Parathyroid adenoma (tissue), 2 donors: ENCODE results near the gene PUM1.
"Not testable (repeated sequence)": the region's sequence is repeated elsewhere in the genome, so short reads cannot be mapped to it uniquely, and the experiment has no call there.

Experiments
- H2AFZ ChIP-seq: fragments of 300-600 bp; sonication (generic); one replicate; pipeline ENCODE4 v1.7.0; 2017; ENCODE audit warnings: antibody characterized with exemption, mild to moderate bottlenecking
- H3K27ac ChIP-seq: fragments of 300-600 bp; sonication (generic); one replicate; pipeline ENCODE4 v1.7.0; 2017
- H3K27me3 ChIP-seq: fragments of 300-600 bp; sonication (generic); one replicate; pipeline ENCODE4 v1.7.0; 2017; ENCODE audit warnings: low read length; ENCODE audit not compliant: control insufficient read depth, insufficient read depth
- H3K36me3 ChIP-seq: fragments of 300-600 bp; sonication (generic); one replicate; pipeline ENCODE4 v1.7.0; 2017; ENCODE audit warnings: low read length; ENCODE audit not compliant: control insufficient read depth, insufficient read depth
- H3K4me1 ChIP-seq: fragments of 300-600 bp; sonication (generic); one replicate; pipeline ENCODE4 v1.7.0; 2017; ENCODE audit warnings: control low read depth
- H3K4me2 ChIP-seq: fragments of 300-600 bp; sonication (generic); one replicate; pipeline ENCODE4 v1.7.0; 2017; ENCODE audit warnings: low read length
- H3K4me3 ChIP-seq: fragments of 300-600 bp; sonication (generic); one replicate; pipeline ENCODE4 v1.7.0; 2017; ENCODE audit warnings: low read depth, low read length
- H3K79me2 ChIP-seq: fragments of 300-600 bp; sonication (generic); one replicate; pipeline ENCODE4 v1.7.0; 2017; ENCODE audit warnings: control low read depth
- H3K9ac ChIP-seq: fragments of 300-600 bp; sonication (generic); one replicate; pipeline ENCODE4 v1.7.0; 2017; ENCODE audit warnings: mild to moderate bottlenecking
- H3K9me3 ChIP-seq: fragments of 300-600 bp; sonication (generic); one replicate; pipeline ENCODE4 v1.7.0; 2017; ENCODE audit warnings: low read length; ENCODE audit not compliant: control insufficient read depth
- TF ChIP-seq, protein P1 (sequence below): fragments of 300-600 bp; sonication (generic); IDR thresholded peaks from one replicate; pipeline ENCODE4 v1.7.0; 2017; ENCODE audit warnings: antibody characterized with exemption, mild to moderate bottlenecking
- donor health status: primary hyperparathyroidism.

Gene PUM1

DNA sequence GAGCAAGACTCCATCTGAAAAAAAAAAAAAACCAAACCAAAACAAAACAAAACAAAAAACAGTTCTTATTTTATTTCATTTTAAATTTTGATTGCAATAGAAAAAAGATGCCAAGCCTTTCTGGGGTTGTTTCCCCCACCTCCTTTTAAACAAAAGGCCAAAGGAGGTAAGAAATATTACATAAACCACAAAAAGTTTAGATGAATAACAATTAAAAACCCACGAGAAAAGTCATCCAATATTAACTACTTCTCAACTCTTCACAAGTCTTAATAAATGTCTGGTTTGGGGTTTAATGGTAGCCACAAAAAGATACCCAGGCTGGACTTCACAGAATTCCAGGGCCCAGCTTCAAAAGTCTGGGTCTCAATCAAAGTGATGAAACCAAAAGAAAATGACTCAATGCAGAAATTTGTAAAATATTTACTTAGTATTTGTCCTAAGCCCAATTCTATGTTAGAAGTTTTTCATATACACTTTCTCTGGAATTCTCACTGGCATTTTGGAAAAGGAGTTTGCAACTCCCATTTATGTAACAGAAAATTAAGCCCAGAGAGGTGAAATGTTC lies 110.0 kb downstream of the PUM1 start:
- no peak overlapping the region for H2AFZ ChIP-seq
- no peak overlapping the region for H3K4me3 ChIP-seq
- peaks cover 2% of the 10 kb centered on the region for H3K79me2 ChIP-seq
- H3K27ac ChIP-seq = no peak overlapping the region
- TF ChIP-seq, protein P1, sequence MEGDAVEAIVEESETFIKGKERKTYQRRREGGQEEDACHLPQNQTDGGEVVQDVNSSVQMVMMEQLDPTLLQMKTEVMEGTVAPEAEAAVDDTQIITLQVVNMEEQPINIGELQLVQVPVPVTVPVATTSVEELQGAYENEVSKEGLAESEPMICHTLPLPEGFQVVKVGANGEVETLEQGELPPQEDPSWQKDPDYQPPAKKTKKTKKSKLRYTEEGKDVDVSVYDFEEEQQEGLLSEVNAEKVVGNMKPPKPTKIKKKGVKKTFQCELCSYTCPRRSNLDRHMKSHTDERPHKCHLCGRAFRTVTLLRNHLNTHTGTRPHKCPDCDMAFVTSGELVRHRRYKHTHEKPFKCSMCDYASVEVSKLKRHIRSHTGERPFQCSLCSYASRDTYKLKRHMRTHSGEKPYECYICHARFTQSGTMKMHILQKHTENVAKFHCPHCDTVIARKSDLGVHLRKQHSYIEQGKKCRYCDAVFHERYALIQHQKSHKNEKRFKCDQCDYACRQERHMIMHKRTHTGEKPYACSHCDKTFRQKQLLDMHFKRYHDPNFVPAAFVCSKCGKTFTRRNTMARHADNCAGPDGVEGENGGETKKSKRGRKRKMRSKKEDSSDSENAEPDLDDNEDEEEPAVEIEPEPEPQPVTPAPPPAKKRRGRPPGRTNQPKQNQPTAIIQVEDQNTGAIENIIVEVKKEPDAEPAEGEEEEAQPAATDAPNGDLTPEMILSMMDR = no peak
- H3K27me3 ChIP-seq = no peaks in the 10 kb centered on the region
- H3K9ac ChIP-seq = no peak overlapping the region
- no peaks in the 10 kb centered on the region for H3K9me3 ChIP-seq
- H3K4me1 ChIP-seq = no peaks in the 10 kb centered on the region
- no peaks in the 10 kb centered on the region for H3K36me3 ChIP-seq
- H3K4me2 ChIP-seq = no peak overlapping the region

DNA sequence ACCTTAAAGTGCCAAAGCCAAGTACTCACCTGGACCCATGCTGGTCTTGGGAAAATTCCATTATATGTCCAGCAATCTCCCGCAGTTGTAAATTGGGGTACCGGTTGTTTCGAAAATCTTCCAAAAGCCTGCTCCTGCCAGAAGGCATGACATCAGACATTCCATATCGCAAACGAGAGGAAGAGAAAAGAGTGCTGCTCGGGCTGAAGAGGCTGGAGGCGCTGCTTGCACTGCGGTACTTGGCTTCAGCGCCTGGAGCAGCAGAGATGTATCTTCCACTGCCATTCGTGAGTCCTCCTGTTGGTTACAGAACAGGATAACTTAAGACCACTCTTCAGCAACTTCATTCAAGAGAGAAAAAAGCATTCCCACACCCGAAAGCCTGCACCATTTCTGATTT lies 111.8 kb downstream of the PUM1 start:
- H3K9ac ChIP-seq = no peak overlapping the region
- no peak overlapping the region for H3K4me2 ChIP-seq
- H3K79me2 ChIP-seq = peaks cover 2% of the 10 kb centered on the region
- TF ChIP-seq, protein P1 = no peak
- H3K9me3 ChIP-seq = no peaks in the 10 kb centered on the region
- no peaks in the 10 kb centered on the region for H3K27me3 ChIP-seq
- no peak overlapping the region for H2AFZ ChIP-seq
- H3K27ac ChIP-seq = no peak overlapping the region
- H3K36me3 ChIP-seq = no peaks in the 10 kb centered on the region
- H3K4me3 ChIP-seq = no peak overlapping the region
- H3K4me1 ChIP-seq = no peaks in the 10 kb centered on the region

DNA sequence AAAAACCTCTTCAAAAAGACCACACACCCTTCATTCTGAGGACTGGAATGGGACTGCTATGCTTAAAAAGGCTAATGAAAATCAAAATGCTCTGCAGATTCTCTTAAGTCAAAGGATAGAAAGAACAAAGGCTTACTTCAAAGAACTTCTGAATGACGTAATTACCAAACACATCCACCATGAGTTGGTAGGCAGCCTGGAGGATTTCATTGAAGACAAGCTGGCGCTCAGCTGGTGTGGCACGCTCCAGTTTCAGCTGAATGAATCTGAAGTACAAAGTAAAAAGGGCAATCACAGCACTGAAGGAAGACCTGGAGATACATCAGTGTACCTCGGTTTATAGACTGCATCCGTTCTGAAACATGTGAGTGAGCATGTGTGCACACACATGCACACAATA lies 113.4 kb downstream of the PUM1 start:
- no peaks in the 10 kb centered on the region for H3K9me3 ChIP-seq
- H3K4me2 ChIP-seq = no peak overlapping the region
- H3K27me3 ChIP-seq = no peaks in the 10 kb centered on the region
- TF ChIP-seq, protein P1 = no peak
- H3K4me3 ChIP-seq = no peak overlapping the region
- H3K4me1 ChIP-seq = no peaks in the 10 kb centered on the region
- no peak overlapping the region for H3K27ac ChIP-seq
- H3K36me3 ChIP-seq = no peaks in the 10 kb centered on the region
- H3K79me2 ChIP-seq = peaks cover 2% of the 10 kb centered on the region
- H3K9ac ChIP-seq = no peak overlapping the region
- no peak overlapping the region for H2AFZ ChIP-seq

DNA sequence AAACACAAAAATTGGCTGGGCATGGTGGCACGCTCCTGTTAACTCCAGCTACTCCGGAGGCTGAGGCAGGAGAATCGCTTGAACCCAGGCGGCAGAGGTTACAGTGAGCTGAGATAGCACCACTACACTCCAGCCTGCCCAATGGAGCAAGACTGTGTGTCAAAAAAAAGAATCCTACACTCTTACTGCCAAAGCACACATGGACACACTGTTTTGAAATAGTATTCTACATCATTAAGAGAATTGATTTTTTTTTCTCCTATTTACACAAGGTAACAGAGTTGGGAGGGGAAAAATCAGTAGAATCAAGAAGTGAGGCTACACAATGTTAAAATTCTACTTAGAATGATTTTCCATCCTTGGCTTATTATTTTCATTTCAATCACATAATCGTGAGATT lies 114.8 kb downstream of the PUM1 start:
- Histone ChIP-seq H3K4me1 (no peaks in the 10 kb centered on the region), H3K4me2 (no peak overlapping the region), H3K79me2 (no peaks in the 10 kb centered on the region), H3K9me3 (no peaks in the 10 kb centered on the region), H3K27me3 (no peaks in the 10 kb centered on the region), H3K36me3 (no peaks in the 10 kb centered on the region), H3K9ac (no peak overlapping the region), H3K27ac (no peak overlapping the region), H3K4me3 (no peak overlapping the region), H2AFZ (no peak overlapping the region)
- TF ChIP-seq, protein P1 = no peak

DNA sequence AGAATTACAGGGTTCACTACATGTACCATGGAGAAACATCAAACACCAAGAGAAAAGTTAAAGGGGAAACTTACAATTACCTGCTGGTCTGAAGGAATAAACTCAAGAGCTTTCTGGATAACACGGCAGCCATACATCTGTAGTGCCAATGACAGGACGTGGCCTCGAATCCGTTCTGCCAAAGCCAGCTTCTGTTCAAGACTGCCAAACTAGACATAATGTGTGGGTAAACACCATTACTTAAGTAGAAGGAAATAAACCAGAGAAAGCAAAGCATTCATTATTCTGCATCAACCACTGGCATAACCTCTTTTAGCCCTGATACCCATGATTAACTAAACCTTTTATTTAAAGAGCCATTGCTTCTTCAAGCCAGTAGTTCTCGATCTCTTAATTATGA lies 115.5 kb downstream of the PUM1 start:
- Histone ChIP-seq H3K36me3 (no peaks in the 10 kb centered on the region), H3K4me1 (no peaks in the 10 kb centered on the region), H3K79me2 (no peaks in the 10 kb centered on the region), H3K27me3 (no peaks in the 10 kb centered on the region), H2AFZ (no peak overlapping the region), H3K4me2 (no peak overlapping the region), H3K9me3 (no peaks in the 10 kb centered on the region), H3K4me3 (no peak overlapping the region), H3K9ac (no peak overlapping the region), H3K27ac (no peak overlapping the region)
- TF ChIP-seq, protein P1 = no peak

DNA sequence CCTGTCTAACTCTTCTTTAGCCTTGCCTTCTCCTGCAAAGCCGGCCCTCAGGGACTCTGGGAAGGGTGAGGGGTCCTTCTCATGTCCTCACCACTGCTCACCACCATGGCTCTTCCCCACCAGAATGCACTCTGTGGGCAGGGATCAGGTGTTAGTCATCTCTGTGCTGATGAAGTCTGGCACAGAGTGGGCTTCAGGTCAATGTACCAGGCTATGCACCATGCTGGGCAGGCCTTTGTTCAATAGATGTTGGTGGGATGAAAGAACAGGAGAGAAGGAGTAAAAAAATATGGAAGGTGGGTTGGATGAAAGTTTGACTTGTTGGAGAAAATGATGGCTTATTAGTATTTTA lies 116.1 kb downstream of the PUM1 start:
- H3K9me3 ChIP-seq, H3K27ac ChIP-seq, H3K36me3 ChIP-seq, H3K4me2 ChIP-seq, H3K27me3 ChIP-seq, H3K79me2 ChIP-seq, H3K4me3 ChIP-seq, H3K4me1 ChIP-seq, H2AFZ ChIP-seq, H3K9ac ChIP-seq: not testable (repeated sequence)

DNA sequence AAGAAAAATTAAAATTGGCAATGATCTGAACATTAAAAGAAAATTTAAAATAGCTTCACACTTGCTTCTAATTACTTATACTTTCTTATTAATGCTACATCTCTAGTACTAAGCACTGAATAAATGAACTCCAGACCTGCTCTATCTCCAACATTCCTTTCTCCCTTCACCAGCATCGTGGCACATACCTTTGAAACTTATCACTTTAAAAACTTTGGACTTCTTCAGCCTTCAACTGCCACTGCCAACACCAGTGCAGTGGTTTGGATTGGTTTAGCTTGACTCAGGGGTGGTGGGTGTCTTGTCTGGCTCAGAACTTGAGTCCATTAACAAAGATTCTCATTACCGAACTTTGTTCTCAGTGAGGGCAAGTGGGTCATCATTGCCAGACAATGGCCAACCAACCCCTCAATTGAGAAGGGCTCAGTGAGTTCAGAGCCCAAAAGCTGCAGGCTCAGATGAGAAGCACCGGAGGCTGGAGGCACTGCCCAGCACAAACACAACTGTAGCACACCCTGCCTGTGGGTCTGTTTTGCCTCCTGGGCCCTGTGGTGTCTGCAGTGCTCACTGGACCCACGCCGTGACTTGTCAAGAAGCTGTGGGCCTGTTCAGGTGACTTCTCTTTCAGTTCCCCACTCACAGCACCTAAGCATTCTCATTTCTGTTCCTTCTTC lies 116.6 kb downstream of the PUM1 start:
- H3K79me2 ChIP-seq, H3K36me3 ChIP-seq, H3K4me1 ChIP-seq, H3K9ac ChIP-seq, H3K27ac ChIP-seq, H3K9me3 ChIP-seq, H3K27me3 ChIP-seq, H2AFZ ChIP-seq, H3K4me2 ChIP-seq, H3K4me3 ChIP-seq: not testable (repeated sequence)
